Fibroblast of the aortic adventitia (primary cell): ENCODE measurements around the gene CTBP2. TPM values are rescaled to one million over a fixed set of nuclear protein-coding genes. Genes with fewer than 3 reads are reported as not detected.

Experiments used
- DNase-seq: peaks from one replicate; pipeline ENCODE4 v3.0.0-alpha.2; 2010; ENCODE audit warnings: low read depth
- H3K4me3 ChIP-seq: 2 replicates; pipeline ENCODE4 v1.5.1; 2011; ENCODE audit warnings: low read depth, mild to moderate bottlenecking, control low read depth, low read length, moderate library complexity
- total RNA-seq: library from RNA; depleted of rRNA; stranded (reverse); fragments of >200 nt; gene quantifications from 2 replicates; pipeline ENCODE4 v1.2.3, GENCODE V29; 2012; ENCODE audit warnings: low replicate concordance
- TF ChIP-seq, protein P1 (sequence below): IDR thresholded peaks from 2 replicates; pipeline ENCODE4 v1.5.1; 2011; ENCODE audit warnings: mild to moderate bottlenecking, low read length, control low read depth, inconsistent platforms; ENCODE audit not compliant: insufficient read depth

The CTBP2 gene
- total RNA-seq, 1 donor, result 45.4 TPM

DNA sequence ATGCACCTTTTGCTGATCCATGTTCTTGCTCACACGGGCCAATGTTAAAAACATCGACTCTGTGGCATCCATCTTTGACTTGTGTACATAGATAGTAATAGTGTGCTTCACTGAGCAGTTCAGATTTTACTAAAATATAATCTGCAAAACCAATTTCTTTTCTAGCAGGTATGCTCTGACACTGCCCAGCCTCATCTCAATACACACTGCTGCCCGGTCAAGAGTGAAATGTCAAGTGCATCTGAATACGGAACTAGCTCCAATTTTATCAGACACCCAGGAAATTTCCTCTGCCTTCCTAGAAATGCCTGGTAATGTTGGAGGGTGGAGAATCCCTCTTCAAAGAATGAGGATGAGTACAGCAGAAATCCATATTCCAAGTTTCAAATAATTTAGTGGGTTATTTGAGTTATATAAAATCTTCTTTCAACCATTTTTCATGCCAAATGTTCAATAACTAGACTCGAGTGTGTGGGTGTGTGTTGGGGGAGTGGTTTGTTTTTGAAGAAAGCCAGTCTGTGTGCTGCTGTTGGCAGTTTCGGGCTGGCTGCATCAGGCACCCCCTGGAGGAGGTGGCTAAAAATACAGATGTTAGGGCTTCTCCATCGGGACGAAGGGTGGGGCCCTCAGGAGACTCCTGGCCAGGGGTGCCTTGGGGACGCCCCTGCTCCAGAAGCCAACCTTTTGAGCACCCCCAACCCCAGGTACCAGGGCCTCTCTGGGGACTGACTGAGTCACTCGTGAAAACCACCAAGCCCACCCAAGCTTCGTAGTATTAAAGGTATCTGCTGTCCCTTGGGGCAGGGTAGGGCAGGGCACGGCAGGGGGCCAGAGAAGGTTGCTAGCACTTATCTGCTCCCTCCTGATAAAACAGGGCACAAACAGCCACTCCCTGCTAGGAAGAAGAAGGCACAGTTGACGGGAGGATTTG is 15.4 kb downstream of the CTBP2 start:
- H3K4me3 ChIP-seq, result no peak overlapping the region
- TF ChIP-seq, protein P1, sequence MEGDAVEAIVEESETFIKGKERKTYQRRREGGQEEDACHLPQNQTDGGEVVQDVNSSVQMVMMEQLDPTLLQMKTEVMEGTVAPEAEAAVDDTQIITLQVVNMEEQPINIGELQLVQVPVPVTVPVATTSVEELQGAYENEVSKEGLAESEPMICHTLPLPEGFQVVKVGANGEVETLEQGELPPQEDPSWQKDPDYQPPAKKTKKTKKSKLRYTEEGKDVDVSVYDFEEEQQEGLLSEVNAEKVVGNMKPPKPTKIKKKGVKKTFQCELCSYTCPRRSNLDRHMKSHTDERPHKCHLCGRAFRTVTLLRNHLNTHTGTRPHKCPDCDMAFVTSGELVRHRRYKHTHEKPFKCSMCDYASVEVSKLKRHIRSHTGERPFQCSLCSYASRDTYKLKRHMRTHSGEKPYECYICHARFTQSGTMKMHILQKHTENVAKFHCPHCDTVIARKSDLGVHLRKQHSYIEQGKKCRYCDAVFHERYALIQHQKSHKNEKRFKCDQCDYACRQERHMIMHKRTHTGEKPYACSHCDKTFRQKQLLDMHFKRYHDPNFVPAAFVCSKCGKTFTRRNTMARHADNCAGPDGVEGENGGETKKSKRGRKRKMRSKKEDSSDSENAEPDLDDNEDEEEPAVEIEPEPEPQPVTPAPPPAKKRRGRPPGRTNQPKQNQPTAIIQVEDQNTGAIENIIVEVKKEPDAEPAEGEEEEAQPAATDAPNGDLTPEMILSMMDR, result peak; percentile 60
- peak; percentile 66 for DNase-seq

DNA sequence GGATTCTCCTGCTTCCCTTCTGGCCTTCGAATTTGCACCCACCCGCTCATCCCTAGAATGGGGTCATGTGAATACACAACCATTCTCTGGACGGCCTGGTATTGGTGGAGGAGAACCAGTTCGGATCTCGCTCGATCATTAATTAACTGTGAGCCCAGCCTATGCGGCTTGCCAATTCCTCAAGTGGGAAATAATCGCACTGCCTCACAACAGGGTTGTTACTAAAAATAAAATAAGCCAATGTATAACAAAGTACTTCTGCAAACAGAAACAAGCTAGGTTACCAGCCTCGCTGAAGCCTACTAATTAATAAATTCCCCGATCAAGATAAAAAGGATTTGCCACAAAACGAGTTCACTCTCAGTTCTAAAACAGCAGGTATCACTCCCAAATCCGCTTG is 16.2 kb downstream of the CTBP2 start:
- no peak for DNase-seq
- TF ChIP-seq, protein P1, result no peak
- H3K4me3 ChIP-seq, result no peak overlapping the region

DNA sequence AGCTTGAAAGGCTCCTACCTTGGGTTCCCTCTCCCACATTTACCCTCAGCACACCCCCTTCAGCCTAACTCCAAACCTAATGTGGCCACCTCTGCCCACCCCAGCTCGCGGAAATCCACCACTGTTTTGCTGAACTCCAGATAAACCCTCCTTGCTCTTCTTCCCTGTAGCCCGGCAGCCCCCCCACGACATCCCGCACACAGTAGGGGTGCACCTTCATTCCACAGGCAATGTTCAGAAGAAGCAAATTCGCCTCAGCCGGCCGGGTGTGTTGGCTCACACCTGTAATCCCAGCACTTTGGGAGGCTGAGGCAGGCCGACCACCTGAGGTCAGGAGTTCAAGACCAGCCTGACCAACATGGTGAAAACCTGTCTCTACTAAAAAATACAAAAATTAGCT is 17.4 kb downstream of the CTBP2 start:
- DNase-seq, result no peak
- TF ChIP-seq, protein P1, result no peak
- H3K4me3 ChIP-seq, result no peak overlapping the region

DNA sequence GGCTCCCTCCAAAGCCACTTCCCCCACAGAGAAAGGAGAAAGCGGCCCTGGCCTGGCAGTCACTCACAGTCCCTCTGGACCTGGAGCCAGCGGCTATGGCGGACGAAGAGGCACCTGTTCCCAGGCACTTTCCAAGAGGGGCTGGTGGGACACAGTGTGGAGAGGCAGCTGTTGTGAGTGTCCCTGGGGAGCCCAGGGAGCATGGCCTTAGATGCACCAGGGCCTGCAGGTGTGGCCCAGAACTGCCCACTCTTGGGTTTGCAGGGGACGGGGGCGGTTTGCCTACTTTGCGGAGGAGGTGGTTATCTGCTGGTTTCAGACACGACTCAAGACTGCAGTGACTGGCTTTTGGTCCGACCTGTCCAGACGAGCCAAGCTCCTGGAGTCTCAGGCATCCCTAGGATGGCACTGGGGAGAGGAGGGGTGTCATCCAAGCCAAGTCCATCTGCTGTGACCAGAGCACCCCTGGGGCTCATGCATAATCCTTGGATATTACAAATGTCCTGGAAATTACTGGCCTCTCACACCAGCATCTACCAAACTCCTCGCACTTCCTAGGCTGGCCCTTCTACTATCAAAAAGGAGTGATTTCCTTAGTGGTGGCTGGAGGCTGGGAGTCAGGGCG is 18.4 kb downstream of the CTBP2 start:
- DNase-seq, result no peak
- TF ChIP-seq, protein P1, result no peak
- H3K4me3 ChIP-seq, result no peak overlapping the region

DNA sequence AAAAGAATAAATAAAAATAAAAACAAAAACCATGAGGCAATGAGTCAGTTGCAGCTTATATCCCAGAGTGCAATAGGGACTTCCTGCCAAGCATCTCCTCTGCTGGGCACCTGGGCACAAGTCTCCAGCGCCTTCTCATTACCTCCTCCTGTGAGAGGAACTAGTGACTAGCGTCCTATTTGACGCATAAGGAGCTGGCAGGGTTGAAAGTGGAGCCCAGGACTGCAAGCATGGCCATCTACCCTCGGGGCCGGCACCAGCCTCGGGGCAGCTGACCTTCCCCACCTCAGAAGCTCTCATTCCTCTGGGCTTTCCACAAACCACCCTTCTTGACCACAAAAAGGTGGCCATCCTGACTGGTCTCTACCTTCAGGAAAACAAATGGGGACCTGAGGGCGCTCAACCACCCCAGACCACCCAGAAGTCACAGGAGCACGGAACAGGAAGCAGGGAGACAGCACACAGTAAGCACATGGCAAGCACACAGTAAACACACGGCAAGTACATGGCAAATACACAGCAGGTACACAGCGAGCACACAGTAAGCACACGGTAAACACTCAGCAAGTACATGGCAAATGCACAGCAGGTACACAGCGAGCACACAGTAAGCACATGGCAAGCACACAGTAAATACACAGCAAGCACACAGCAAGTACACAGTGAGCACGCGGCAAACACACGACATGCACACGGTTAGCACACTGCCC is 19.1 kb downstream of the CTBP2 start:
- H3K4me3 ChIP-seq, result no peak overlapping the region
- TF ChIP-seq, protein P1, result no peak
- no peak for DNase-seq

DNA sequence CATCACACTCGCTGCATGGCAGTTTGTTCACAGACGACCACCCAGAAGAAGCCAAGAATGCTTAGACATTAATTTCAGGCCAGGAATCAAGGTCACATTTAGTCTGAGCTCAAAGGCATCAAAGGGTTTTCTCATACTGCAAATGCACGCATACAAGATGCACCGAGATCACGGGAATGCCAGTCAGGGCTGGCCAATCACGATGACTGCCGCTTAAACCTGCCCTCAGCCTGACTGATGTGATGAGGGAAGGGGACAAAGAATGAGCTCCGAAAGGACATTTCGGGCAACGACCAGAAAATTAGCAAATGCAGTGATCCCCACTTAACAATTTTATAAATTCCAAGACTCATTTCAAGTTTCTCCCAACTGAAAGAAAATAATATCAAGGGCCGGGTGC is 20.2 kb downstream of the CTBP2 start:
- TF ChIP-seq, protein P1, result no peak
- no peak for DNase-seq
- H3K4me3 ChIP-seq, result no peak overlapping the region
